Right atrium auricular region (tissue), 2 donors: ENCODE data around the gene ARID4A. TPM values are rescaled to one million over a fixed set of nuclear protein-coding genes. Genes with fewer than 3 reads are reported as not detected.
"Not testable (repeated sequence)": the region's sequence is repeated elsewhere in the genome, so short reads cannot be mapped to it uniquely, and the experiment has no call there.

ENCODE experiments used
- DNase-seq: peaks from one replicate; pipeline ENCODE4 v3.0.0-alpha.2; 2019; ENCODE audit warnings: low spot score
- H3K27ac ChIP-seq, 2 donors: fragments of 200-600 bp; sonication (generic); 1 replicate in 1 of 2; 2 replicates in 1 of 2; pipeline ENCODE4 v1.5.1; 2016 to 2019
- H3K27me3 ChIP-seq, 2 donors: fragments of 200-600 bp; sonication (generic); one replicate each; pipeline versions ENCODE4 v1.5.1 to v1.6.0; 2017 to 2019
- H3K36me3 ChIP-seq: fragments of 200-600 bp; sonication (generic); one replicate; pipeline ENCODE4 v1.5.1; 2016
- H3K4me1 ChIP-seq, 2 donors: fragments of 200-600 bp; sonication (generic); one replicate each; pipeline versions ENCODE4 v1.5.1 to v1.6.0; 2017 to 2019
- H3K4me3 ChIP-seq, 2 donors: fragments of 200-600 bp; sonication (generic); 1 replicate in 1 of 2; 2 replicates in 1 of 2; pipeline ENCODE4 v1.5.1; 2017 to 2019; ENCODE audit warnings: mild to moderate bottlenecking in 1 of 2, moderate library complexity in 1 of 2
- H3K9me3 ChIP-seq, 2 donors: fragments of 200-600 bp; sonication (generic); one replicate each; pipeline ENCODE4 v1.5.1; 2019
- total RNA-seq, 2 donors: library from RNA; depleted of rRNA; stranded (reverse); fragments of >200 nt; gene quantifications; one replicate each; pipeline ENCODE4 v1.1.0, GENCODE V29; 2016
- TF ChIP-seq, protein P1 (sequence below), 2 donors: fragments of 200-600 bp; sonication (generic); IDR thresholded peaks; one replicate each; pipeline ENCODE4 v1.5.1; 2019; ENCODE audit warnings: antibody characterized with exemption in 2 of 2

Gene ARID4A
- total RNA-seq, 2 donors from 2014 or later = 9.5 to 12.7 TPM

DNA sequence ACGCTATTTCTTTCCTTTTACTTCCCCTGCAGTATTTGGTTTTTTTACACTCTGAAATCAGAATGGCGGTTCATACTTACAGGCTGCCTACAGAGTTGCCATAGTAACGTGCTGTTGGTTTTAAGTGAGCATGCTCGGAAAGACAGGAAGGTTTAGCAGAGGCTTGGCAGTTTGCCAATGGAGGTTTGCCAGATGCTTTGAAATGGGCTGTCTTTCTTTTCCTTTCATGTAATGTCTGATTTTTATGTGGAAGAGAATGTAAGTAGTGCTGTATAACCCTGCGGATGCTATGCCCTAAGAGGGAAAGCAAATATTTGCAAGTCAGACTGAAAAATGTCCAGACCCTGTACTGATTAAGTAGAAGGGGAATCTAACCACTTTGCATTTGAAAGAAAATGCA is 32.8 kb downstream of the ARID4A start:
- Histone ChIP-seq H3K36me3 (peaks cover 41% of the 10 kb centered on the region), H3K27me3 (no peaks in the 10 kb centered on the region), H3K9me3 (no peaks in the 10 kb centered on the region), H3K27ac (no peak overlapping the region), H3K4me1 (peaks cover 0 to 11% of the 10 kb centered on the region in 2 donors), H3K4me3 (peak overlapping the region in 1 of 2 donors; percentile 7)
- peak; percentile 94 for DNase-seq
- TF ChIP-seq, protein P1, sequence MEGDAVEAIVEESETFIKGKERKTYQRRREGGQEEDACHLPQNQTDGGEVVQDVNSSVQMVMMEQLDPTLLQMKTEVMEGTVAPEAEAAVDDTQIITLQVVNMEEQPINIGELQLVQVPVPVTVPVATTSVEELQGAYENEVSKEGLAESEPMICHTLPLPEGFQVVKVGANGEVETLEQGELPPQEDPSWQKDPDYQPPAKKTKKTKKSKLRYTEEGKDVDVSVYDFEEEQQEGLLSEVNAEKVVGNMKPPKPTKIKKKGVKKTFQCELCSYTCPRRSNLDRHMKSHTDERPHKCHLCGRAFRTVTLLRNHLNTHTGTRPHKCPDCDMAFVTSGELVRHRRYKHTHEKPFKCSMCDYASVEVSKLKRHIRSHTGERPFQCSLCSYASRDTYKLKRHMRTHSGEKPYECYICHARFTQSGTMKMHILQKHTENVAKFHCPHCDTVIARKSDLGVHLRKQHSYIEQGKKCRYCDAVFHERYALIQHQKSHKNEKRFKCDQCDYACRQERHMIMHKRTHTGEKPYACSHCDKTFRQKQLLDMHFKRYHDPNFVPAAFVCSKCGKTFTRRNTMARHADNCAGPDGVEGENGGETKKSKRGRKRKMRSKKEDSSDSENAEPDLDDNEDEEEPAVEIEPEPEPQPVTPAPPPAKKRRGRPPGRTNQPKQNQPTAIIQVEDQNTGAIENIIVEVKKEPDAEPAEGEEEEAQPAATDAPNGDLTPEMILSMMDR (IDR thresholded peaks at IDR 0.05) = no peak

DNA sequence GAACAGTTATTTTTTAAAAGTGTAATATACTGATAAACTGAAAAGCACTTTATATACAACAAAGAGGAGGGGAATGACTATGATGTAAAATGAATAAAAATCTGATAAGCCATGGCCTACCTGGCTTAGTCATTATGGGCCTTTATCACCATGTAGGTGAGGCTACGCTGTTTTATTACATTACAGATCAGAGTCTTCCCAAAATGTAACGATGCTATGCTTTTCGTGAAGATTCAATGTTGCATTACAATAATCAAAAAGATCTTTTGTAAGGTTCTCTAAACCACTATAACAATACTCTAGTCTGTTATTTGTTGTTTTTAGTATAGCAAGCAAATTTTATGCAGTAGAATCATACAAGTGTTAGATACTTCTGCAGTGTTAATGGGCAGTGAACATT is 34.2 kb downstream of the ARID4A start:
- TF ChIP-seq, protein P1 (IDR thresholded peaks at IDR 0.05) = no peak

DNA sequence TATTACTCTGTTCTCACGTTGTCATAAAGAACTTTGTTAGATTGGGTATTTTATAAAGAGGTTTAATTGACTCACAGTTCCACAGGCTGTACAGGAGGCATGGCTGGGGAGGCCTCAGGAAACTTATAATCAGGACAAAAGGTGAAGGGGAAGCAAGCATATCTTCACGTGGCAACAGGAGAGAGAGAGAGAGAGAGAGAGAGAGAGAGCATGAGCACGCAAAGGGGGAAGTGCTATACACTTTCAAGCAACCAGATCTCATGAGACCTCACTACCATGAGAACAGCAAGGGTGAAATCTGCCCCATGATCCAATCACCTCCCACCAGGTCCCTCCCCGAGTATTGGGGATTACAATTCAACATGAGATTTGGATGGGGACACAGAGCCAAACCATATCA is 41.3 kb downstream of the ARID4A start:
- DNase-seq, H3K27ac ChIP-seq, H3K4me3 ChIP-seq, H3K27me3 ChIP-seq, H3K4me1 ChIP-seq, H3K9me3 ChIP-seq: not testable (repeated sequence)
- H3K36me3 ChIP-seq = peaks cover 29% of the 10 kb centered on the region

More for the DNA sequence above, 34.2 kb downstream of the ARID4A start:
- peaks cover 30% of the 10 kb centered on the region for H3K36me3 ChIP-seq
- no peaks in the 10 kb centered on the region for H3K27me3 ChIP-seq
- H3K4me1 ChIP-seq = peaks cover 0 to 11% of the 10 kb centered on the region in 2 donors
- no peak for DNase-seq
- no peak overlapping the region for H3K4me3 ChIP-seq
- no peaks in the 10 kb centered on the region for H3K9me3 ChIP-seq
- H3K27ac ChIP-seq = no peak overlapping the region

DNA sequence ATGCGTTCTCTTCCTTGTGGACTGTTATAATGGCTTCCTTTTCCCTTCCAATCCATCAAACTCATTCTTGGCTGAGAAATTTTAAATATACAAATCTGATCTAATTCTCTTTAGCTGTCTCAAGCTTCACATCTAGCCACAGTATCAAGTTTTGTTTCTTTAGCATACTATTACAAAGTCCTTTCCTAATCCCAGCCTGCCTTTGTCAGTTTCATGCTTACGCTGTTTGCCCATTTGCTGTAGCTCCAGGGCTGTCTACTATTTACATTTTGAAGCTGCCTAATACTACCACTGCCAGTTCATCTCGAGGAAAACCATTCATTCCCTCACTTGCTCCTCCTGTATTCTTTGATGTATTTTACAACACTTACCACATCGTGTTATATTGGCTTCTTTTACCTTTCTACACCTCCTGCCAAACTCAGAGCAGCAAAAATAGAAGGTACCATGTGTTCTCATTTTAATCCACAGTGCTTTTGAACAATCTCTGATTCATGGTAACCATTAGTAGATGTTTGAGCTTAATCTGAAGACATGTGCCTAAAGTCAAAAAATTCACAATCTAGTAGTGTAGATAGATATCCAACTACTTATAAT is 42.9 kb downstream of the ARID4A start:
- TF ChIP-seq, protein P1 (IDR thresholded peaks at IDR 0.05) = no peak
- no peak overlapping the region for H3K27ac ChIP-seq
- no peaks in the 10 kb centered on the region for H3K27me3 ChIP-seq
- H3K9me3 ChIP-seq = no peaks in the 10 kb centered on the region
- no peaks in the 10 kb centered on the region for H3K4me1 ChIP-seq
- peaks cover 36% of the 10 kb centered on the region for H3K36me3 ChIP-seq
- DNase-seq = no peak
- no peak overlapping the region for H3K4me3 ChIP-seq

DNA sequence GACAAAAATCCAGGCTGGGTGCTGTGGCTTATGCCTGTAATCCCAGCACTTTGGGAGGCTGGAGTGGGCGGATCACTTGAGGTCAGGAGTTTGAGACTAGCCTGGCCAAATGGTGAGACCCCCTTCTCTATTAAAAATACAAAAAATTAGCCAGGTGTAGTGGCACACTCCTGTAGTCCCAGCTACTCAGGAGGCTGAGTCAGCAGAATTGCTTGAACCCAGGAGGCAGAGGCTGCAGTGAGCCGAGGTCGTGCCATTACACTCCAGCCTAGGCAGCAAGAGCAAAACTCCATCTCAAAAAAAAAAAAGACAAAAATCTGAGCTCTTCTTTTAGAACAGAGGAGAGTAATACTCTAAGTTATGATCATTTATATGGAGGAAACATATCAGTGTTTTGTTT is 45.2 kb downstream of the ARID4A start:
- H3K4me1 ChIP-seq, DNase-seq, H3K27me3 ChIP-seq, H3K4me3 ChIP-seq, H3K27ac ChIP-seq, H3K9me3 ChIP-seq: not testable (repeated sequence)
- H3K36me3 ChIP-seq = peaks cover 58% of the 10 kb centered on the region

DNA sequence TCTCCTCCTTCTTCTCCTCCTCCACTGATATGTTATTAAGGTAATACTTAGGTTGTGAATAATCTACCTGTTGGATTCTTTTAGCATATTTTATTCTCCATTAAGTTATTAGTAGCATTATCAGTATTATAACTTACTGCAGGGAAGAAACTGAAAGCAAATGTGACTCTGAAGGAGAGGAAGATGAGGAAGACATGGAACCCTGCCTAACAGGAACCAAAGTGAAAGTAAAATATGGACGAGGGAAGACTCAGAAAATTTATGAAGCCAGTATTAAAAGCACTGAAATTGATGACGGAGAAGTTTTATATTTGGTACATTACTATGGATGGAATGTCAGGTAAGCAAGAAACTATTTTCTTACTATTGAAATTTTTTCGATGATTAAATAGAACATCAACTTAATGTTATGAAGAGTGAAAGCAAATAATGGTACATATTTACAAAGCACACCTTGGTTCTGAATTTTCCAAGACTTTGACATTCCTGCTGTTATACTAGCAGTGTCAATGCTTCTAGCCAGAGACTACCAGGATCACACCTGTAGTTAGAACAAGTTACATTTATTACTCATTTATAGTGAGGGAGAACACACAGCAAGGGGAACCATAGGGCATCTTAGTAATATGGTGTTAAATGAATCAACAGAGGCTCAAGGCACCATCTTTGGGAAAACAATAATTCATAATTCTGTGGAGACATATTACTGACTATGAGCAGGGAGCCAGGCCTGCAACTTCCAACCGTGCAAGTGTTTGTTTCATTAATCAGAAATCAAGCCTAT is 55.4 kb downstream of the ARID4A start:
- H3K9me3 ChIP-seq = no peaks in the 10 kb centered on the region
- peaks cover 0 to 7% of the 10 kb centered on the region in 2 donors for H3K4me1 ChIP-seq
- DNase-seq = no peak
- TF ChIP-seq, protein P1 (IDR thresholded peaks at IDR 0.05) = no peak
- H3K36me3 ChIP-seq = peaks cover 44% of the 10 kb centered on the region
- no peak overlapping the region for H3K4me3 ChIP-seq
- peak overlapping the region in 1 of 2 donors; percentile 0 for H3K27ac ChIP-seq
- H3K27me3 ChIP-seq = no peaks in the 10 kb centered on the region
